HG03196 (cell line): Measurements from ENCODE around the gene TIMM17A.
"Not testable (repeated sequence)": the region's sequence is repeated elsewhere in the genome, so short reads cannot be mapped to it uniquely, and the experiment has no call there.

Experiments
- ATAC-seq: cut with Tn5 transposase; IDR thresholded peaks from one replicate; pipeline ENCODE4 v1.9.1; 2021; ENCODE audit not compliant: unreplicated experiment

TIMM17A gene

DNA sequence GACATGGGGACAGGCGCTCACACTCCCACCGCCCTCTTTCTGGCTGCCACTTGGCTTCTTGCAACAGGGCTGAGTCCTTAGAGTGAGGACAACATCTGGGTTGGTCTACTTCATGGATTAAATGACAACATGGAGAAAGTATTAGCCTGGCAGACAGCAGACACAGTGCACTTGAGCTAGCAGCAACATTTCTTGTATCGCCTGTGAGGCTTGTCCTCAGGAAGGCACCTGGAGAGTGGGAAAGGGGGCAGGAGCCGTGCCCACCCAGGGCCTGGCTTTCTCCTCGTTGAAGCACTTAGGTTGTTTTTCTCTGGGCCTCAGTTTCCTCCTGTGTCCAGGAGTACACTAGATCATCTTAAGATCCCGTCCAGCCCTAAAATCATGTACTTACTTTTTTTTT, 58.8 kb downstream of the TIMM17A start:
- ATAC-seq, result no peak

DNA sequence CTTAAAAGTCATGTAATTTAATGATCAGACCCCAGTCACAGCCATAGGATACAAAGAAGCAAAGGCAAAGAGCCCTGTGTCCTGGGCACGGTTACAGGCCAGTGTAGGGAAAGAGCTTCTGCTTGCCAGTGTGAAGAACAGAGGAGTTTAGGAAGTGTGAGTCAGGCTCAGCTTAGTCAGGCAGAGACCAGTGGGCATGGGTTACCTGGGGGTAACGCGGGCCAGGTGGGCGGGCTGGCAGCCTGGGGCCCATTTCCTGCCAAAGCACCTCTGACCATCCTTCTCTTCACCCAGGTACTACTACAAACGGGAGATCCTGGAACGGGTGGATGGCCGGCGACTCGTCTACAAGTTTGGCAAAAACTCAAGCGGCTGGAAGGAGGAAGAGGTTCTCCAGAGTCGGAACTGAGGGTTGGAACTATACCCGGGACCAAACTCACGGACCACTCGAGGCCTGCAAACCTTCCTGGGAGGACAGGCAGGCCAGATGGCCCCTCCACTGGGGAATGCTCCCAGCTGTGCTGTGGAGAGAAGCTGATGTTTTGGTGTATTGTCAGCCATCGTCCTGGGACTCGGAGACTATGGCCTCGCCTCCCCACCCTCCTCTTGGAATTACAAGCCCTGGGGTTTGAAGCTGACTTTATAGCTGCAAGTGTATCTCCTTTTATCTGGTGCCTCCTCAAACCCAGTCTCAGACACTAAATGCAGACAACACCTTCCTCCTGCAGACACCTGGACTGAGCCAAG, 59.8 kb downstream of the TIMM17A start:
- no peak for ATAC-seq

DNA sequence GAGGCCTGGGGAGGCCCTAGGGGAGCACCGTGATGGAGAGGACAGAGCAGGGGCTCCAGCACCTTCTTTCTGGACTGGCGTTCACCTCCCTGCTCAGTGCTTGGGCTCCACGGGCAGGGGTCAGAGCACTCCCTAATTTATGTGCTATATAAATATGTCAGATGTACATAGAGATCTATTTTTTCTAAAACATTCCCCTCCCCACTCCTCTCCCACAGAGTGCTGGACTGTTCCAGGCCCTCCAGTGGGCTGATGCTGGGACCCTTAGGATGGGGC, 60.3 kb downstream of the TIMM17A start:
- ATAC-seq, result no peak

DNA sequence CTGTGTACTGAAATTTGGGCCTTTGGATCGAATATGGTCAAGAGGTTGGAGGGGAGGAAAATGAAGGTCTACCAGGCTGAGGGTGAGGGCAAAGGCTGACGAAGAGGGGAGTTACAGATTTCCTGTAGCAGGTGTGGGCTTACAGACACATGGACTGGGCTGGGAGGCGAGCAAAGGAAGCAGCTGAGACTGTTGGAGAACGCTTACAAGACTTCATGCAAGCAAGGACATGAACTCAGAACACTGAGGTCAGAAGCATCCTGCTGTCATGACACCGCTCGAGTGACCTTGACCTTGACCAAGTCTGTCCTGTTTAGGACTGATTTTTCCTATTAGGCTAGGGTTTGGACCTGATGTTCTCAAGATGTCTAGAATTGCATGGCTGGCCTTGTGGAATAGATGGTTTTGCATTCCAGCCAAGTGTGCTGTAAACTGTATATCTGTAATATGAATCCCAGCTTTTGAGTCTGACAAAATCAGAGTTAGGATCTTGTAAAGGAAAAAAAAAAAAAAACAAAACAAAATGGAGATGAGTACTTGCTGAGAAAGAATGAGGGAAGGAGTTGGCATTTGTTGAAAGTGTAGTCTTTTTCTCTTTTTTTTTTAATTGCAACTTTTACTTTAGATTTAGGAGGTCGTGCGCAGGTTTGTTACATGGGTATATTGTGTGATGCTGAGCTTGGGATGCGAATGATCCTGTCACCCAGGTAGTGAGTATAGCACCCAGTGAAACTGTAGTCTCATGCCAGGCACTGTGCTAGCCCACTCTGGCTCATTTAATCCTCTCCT, 60.9 kb downstream of the TIMM17A start:
- no peak for ATAC-seq

DNA sequence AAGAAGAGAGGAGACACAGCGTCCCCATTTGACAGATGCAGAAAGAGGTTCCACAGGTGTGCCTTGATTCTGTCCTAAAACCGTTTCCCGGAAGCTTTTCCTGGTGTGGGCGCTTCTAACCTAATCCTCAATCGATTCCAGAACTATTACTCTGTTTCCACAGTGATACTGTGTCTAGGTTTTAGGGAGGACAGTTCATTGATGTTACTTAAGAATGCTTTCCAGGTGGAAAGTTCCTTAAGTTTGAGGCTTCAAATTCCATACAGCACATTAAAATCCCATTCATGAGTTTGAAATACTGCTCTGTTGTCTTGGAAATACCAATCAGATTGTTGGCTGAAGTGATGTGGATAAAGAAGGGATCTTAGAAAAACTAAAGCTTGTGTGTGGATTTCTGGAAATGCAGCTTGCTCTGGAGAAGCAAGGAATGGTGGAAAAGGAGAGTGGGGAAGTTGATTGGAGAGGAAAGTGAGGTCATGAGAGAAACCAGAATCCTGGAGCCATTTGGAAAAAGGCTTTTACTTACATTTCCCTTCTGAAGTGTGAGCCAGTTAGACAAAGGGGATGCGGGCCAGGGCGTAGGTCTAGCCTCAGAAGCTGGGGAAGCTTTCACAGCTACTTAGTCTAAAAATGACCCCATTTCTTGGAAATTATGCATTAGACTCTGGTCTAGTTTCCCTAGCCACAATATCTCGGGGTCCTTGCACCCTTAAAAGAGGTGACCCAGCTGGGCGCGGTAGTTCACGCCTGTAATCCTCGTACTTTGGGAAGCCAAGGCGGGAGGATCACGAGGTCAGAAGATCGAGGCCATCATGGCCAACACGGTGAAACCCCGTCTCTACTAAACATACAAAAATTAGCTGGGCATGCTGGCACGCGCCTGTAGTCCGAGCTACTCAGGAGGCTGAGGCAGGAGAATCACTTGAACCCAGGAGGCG, 61.8 kb downstream of the TIMM17A start:
- no peak for ATAC-seq

DNA sequence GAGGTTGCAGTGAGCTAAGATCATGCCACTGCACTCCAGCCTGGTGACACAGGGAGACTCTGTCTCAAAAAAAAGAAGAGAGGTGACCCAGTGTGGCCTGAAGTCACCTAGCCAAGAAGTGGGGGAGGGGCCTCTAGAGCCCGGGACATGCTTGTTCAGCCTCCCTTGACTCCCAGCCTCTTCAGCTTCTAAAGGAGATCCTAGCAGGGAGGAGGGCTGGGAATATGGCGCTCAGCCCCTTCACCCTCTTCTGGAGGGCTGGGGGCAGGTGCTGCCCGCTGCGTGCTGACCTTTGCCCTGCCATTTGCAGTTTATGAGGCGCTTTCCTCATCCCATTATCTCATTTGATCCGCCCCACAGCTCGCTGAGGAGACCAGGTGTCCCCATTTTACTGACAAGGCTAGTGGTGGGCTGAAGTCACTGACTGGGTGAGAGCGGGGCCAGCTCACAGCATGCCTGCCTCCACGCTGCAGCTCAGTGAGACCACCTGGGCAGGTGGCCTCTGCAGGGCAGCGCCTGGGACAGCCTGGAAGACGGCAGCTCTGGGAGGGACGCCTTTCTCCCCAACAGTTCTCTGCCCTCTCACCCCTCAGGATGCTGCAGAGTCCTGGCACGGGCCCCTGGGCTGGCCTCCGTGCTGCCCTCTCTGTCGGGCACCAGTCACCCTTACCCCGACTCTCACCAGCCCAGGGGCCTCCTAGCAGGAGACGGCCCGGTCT, 62.6 kb downstream of the TIMM17A start:
- no peak for ATAC-seq

DNA sequence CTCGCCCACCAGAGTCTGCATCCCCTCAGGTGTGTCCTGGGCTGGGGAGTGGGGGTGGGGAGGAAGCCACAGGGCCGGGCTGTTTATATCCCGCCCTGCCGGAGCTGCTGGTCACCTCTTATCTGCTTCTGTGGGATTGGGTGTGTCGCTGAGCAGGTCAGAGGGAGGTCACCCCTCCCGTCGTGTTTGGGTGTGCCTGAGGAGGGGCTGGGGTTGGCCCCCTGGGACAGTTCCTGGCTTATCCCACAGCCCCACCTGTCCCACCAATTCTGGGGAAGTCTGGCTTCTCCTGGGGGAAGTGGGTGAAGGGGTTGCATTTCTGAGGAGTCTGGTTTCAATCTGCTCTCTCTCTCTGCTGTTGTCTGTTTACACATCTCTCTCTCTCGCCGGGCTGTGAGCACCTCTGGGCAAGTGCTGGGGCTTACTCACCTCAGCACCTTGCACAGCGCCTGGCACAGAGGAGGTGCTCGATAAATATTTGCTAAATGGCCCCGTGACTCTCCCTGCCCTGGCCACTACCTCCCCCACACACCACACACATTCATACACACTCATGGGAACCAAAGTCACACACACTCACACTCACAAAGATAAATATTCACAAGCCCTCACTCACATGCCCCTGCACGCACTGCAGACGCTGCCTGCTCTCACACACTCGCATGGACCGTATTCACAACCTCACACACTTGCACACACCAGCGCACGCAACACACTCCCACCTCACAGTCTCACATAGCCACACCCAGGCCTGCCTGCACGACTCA, 63.3 kb downstream of the TIMM17A start:
- no peak for ATAC-seq

DNA sequence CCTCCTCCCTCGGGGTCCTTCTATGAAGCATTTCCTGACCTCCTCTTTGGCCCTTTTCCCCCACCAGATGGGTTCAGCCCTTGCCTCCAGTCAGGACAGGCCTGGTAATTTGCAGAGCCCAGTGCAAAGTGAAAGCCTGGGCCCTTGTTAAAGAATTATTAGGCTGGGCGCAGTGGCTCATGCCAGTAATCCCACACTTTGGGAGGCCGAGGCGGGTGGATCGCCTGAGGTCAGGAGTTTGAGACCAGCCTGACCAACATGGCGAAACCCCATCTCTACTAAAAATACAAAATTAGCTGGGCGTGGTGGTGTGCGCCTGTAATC, 63.9 kb downstream of the TIMM17A start:
- ATAC-seq, result not testable (repeated sequence)
